ENCODE results near the gene TFAP2A. TPM values are rescaled to one million over a fixed set of nuclear protein-coding genes. Genes with fewer than 3 reads are reported as not detected.
A peak's percentile ranks its signal among the peaks of the same experiment; 100 is the strongest.

TFAP2A gene
- polyA plus RNA-seq, 4 donors = 0.19 to 0.58 TPM; not detected in 2

DNA sequence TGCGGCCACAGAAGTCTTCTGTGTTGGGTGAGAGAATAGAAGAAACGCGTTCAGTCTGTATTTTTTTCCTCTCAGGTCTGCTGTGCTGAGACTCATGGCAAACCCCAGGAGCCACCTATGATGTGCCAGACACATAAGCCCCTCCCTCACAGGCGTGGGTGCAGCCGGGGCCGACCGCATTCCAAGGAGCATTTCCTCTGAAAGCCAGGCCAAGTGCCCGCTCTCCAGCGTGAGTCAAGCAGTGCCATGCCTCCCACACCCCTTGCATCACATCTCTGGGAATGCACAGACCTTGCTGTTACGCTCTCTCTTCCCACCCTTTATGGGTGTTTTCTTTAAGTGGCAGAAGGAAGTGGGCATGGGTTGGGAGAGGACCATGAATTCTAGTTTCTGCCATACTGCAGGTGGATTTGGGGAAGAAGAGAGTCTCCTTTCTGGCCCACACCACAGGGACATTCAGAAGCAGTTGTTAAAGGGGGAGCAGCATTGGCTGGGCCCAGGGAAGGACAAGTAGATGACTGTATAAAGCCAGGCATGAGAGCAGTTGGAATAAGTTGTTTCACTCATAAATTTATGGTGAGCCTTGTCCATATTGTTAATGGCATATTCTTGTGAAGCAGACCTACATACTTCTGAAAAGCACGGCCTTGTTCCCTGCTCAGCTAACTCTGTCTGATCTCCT is 37.1 kb upstream of the TFAP2A start:
- Histone ChIP-seq H3K9me3 (ENCODE audit: control insufficient read depth in 2 of 2, insufficient read depth in 1 of 2, low read depth in 1 of 2, low read length in 1 of 2) (no peaks in the 10 kb centered on the region), H3K36me3 (ENCODE audit: control insufficient read depth in 3 of 3, insufficient read depth in 2 of 3, low read depth in 1 of 3, low read length in 3 of 3) (no peaks in the 10 kb centered on the region), H3K27me3 (ENCODE audit: control insufficient read depth in 3 of 3, insufficient read depth in 3 of 3, low read length in 3 of 3) (peaks cover 0 to 8% (median 0%) of the 10 kb centered on the region in 3 donors), H3K4me3 (ENCODE audit: low read depth in 1 of 3, low read length in 3 of 3) (no peak overlapping the region), H3K27ac (ENCODE audit: low read depth in 1 of 3, low read length in 2 of 3) (no peak overlapping the region), H3K4me1 (ENCODE audit: control insufficient read depth in 3 of 3, insufficient read depth in 2 of 3, low read depth in 1 of 3, low read length in 2 of 3) (no peaks in the 10 kb centered on the region)
- FAIRE-seq (no peak), DNase-seq (no peak)
- 33 to 57% (median 35%) methylated on average over 11 of the region's 11 CpGs for WGBS, 3 donors

DNA sequence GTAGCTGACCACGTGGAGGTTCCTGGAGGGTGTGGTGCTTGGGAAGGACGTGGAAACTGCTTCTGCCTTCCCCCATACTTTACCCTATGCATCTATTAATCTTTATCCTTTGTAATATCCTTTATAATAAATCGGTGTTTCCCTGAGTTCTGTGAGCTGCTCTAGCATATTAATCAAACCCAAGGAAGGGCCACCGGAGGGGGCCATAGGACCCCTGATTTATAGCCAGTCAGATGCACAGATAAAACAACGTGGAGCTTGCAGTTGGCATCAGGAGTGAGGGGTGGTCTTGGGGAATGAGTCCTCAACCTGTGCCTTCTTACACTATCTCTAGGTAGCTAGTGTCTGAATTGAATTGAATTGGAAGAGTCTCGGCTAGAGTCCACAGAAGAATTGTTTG is 36.5 kb upstream of the TFAP2A start:
- DNase-seq (no peak), FAIRE-seq (no peak)
- 42 to 53% (median 45%) methylated on average over 6 of the region's 6 CpGs for WGBS, 3 donors
- no peaks in the 10 kb centered on the region for H3K4me1 ChIP-seq (ENCODE audit: control insufficient read depth in 3 of 3, insufficient read depth in 2 of 3, low read depth in 1 of 3, low read length in 2 of 3)
- H3K27ac ChIP-seq (ENCODE audit: low read depth in 1 of 3, low read length in 2 of 3) = no peak overlapping the region
- peaks cover 0 to 8% (median 0%) of the 10 kb centered on the region in 3 donors for H3K27me3 ChIP-seq (ENCODE audit: control insufficient read depth in 3 of 3, insufficient read depth in 3 of 3, low read length in 3 of 3)
- no peak overlapping the region for H3K4me3 ChIP-seq (ENCODE audit: low read depth in 1 of 3, low read length in 3 of 3)
- H3K36me3 ChIP-seq (ENCODE audit: control insufficient read depth in 3 of 3, insufficient read depth in 2 of 3, low read depth in 1 of 3, low read length in 3 of 3) = no peaks in the 10 kb centered on the region
- H3K9me3 ChIP-seq (ENCODE audit: control insufficient read depth in 2 of 2, insufficient read depth in 1 of 2, low read depth in 1 of 2, low read length in 1 of 2) = no peaks in the 10 kb centered on the region

GRCh38 chr6:10449751-10450150 is 34.9 kb upstream of the TFAP2A start:
- H3K27ac ChIP-seq (ENCODE audit: low read depth in 1 of 3, low read length in 2 of 3) = no peak overlapping the region
- no peak for FAIRE-seq

GRCh38 chr6:10448096-10448495 is 33.2 kb upstream of the TFAP2A start:
- Histone ChIP-seq H3K4me1 (ENCODE audit: control insufficient read depth in 3 of 3, insufficient read depth in 2 of 3, low read depth in 1 of 3, low read length in 2 of 3) (no peaks in the 10 kb centered on the region), H3K36me3 (ENCODE audit: control insufficient read depth in 3 of 3, insufficient read depth in 2 of 3, low read depth in 1 of 3, low read length in 3 of 3) (no peaks in the 10 kb centered on the region), H3K9me3 (ENCODE audit: control insufficient read depth in 2 of 2, insufficient read depth in 1 of 2, low read depth in 1 of 2, low read length in 1 of 2) (no peaks in the 10 kb centered on the region), H3K27ac (ENCODE audit: low read depth in 1 of 3, low read length in 2 of 3) (no peak overlapping the region), H3K27me3 (ENCODE audit: control insufficient read depth in 3 of 3, insufficient read depth in 3 of 3, low read length in 3 of 3) (peaks cover 0 to 8% (median 0%) of the 10 kb centered on the region in 3 donors), H3K4me3 (ENCODE audit: low read depth in 1 of 3, low read length in 3 of 3) (no peak overlapping the region)
- DNase-seq (no peak), FAIRE-seq (no peak)
- WGBS, 3 donors = 53 to 56% (median 53%) methylated on average over 1 of the region's 1 CpG

More at GRCh38 chr6:10449751-10450150, 34.9 kb upstream of the TFAP2A start:
- no peaks in the 10 kb centered on the region for H3K9me3 ChIP-seq (ENCODE audit: control insufficient read depth in 2 of 2, insufficient read depth in 1 of 2, low read depth in 1 of 2, low read length in 1 of 2)
- H3K36me3 ChIP-seq (ENCODE audit: control insufficient read depth in 3 of 3, insufficient read depth in 2 of 3, low read depth in 1 of 3, low read length in 3 of 3) = no peaks in the 10 kb centered on the region
- H3K4me1 ChIP-seq (ENCODE audit: control insufficient read depth in 3 of 3, insufficient read depth in 2 of 3, low read depth in 1 of 3, low read length in 2 of 3) = no peaks in the 10 kb centered on the region
- H3K27me3 ChIP-seq (ENCODE audit: control insufficient read depth in 3 of 3, insufficient read depth in 3 of 3, low read length in 3 of 3) = peaks cover 0 to 8% (median 0%) of the 10 kb centered on the region in 3 donors
- 55 to 66% (median 63%) methylated on average over 5 of the region's 5 CpGs for WGBS, 3 donors
- DNase-seq = no peak
- no peak overlapping the region for H3K4me3 ChIP-seq (ENCODE audit: low read depth in 1 of 3, low read length in 3 of 3)

DNA sequence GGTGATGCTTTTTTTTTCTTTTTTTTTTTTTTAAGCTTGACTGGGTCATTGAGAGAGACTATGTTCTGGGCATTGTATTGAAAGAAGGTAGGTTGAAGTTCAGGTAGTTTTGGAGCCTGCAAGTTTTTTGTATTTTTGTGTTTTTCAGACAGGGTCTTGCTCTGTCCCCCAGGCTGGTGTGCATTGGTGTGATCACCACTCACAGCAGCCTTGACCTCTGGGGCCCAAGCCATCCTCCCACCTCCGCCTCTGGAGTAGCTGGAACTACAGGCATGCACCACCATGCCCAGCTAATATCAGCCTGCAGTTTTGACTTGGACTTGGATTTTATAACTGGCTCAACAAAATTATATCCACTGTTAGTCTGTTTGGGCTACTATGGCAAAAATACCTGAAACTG is 31.7 kb upstream of the TFAP2A start:
- DNase-seq = no peak
- Histone ChIP-seq H3K9me3 (ENCODE audit: control insufficient read depth in 2 of 2, insufficient read depth in 1 of 2, low read depth in 1 of 2, low read length in 1 of 2) (no peaks in the 10 kb centered on the region), H3K4me3 (ENCODE audit: low read depth in 1 of 3, low read length in 3 of 3) (no peak overlapping the region), H3K27me3 (ENCODE audit: control insufficient read depth in 3 of 3, insufficient read depth in 3 of 3, low read length in 3 of 3) (peaks cover 0 to 5% (median 1%) of the 10 kb centered on the region in 3 donors), H3K4me1 (ENCODE audit: control insufficient read depth in 3 of 3, insufficient read depth in 2 of 3, low read depth in 1 of 3, low read length in 2 of 3) (peaks cover 0 to 3% (median 0%) of the 10 kb centered on the region in 3 donors), H3K27ac (ENCODE audit: low read depth in 1 of 3, low read length in 2 of 3) (no peak overlapping the region), H3K36me3 (ENCODE audit: control insufficient read depth in 3 of 3, insufficient read depth in 2 of 3, low read depth in 1 of 3, low read length in 3 of 3) (no peaks in the 10 kb centered on the region)
- 80 to 90% (median 85%) methylated on average over 1 of the region's 1 CpG for WGBS, 3 donors
- no peak for FAIRE-seq

- WGBS, 3 donors = 71 to 85% (median 79%) methylated on average over 3 of the region's 3 CpGs
- Histone ChIP-seq H3K27me3 (ENCODE audit: control insufficient read depth in 3 of 3, insufficient read depth in 3 of 3, low read length in 3 of 3) (peaks cover 0 to 6% (median 0%) of the 10 kb centered on the region in 3 donors), H3K9me3 (ENCODE audit: control insufficient read depth in 2 of 2, insufficient read depth in 1 of 2, low read depth in 1 of 2, low read length in 1 of 2) (peaks cover 0 to 3% of the 10 kb centered on the region in 2 donors), H3K4me1 (ENCODE audit: control insufficient read depth in 3 of 3, insufficient read depth in 2 of 3, low read depth in 1 of 3, low read length in 2 of 3) (peaks cover 0 to 5% (median 0%) of the 10 kb centered on the region in 3 donors), H3K27ac (ENCODE audit: low read depth in 1 of 3, low read length in 2 of 3) (peak overlapping the region in 1 of 3 donors; percentile 82), H3K36me3 (ENCODE audit: control insufficient read depth in 3 of 3, insufficient read depth in 2 of 3, low read depth in 1 of 3, low read length in 3 of 3) (no peaks in the 10 kb centered on the region), H3K4me3 (ENCODE audit: low read depth in 1 of 3, low read length in 3 of 3) (no peak overlapping the region)
- FAIRE-seq (no peak), DNase-seq (no peak)
Observed at GRCh38 chr6:10441655-10442009, 26.8 kb upstream of the TFAP2A start.

DNA sequence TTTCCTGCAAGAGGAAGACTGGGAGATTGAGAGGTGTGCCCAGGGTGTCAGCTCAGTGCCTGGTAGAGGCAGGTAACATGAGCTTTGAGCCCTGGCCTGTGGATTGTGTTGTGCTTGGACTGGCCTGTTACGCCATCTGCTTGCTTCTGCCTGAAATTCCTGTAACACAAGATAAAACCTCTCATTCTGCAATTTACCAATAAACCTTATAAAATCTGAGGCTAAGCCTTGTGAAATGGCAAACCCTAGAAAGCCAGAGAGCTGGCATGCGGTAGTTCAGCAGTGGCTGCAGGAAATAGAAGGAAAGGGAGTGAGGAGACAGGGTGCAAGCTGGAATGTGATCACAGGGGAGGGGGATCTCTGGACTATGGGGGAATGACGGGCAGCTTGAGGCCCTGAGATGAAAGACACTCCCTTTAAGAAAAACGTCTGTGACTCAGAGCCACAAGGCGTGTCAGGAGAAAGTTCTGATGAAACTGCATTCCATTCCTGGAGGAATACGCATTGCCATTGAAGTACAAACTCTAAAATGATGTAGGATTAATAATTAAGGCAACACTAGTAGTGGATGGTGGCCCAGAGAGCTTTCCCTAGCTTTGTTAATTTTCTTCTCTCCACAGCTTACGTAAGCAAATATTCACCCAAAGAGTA is 26.3 kb upstream of the TFAP2A start:
- peaks cover 0 to 3% of the 10 kb centered on the region in 2 donors for H3K9me3 ChIP-seq (ENCODE audit: control insufficient read depth in 2 of 2, insufficient read depth in 1 of 2, low read depth in 1 of 2, low read length in 1 of 2)
- H3K27me3 ChIP-seq (ENCODE audit: control insufficient read depth in 3 of 3, insufficient read depth in 3 of 3, low read length in 3 of 3) = peaks cover 0 to 6% (median 0%) of the 10 kb centered on the region in 3 donors
- peak in 1 of 2 donors; percentile 89 for DNase-seq
- H3K4me1 ChIP-seq (ENCODE audit: control insufficient read depth in 3 of 3, insufficient read depth in 2 of 3, low read depth in 1 of 3, low read length in 2 of 3) = peaks cover 0 to 5% (median 0%) of the 10 kb centered on the region in 3 donors
- H3K36me3 ChIP-seq (ENCODE audit: control insufficient read depth in 3 of 3, insufficient read depth in 2 of 3, low read depth in 1 of 3, low read length in 3 of 3) = no peaks in the 10 kb centered on the region
- no peak overlapping the region for H3K4me3 ChIP-seq (ENCODE audit: low read depth in 1 of 3, low read length in 3 of 3)
- H3K27ac ChIP-seq (ENCODE audit: low read depth in 1 of 3, low read length in 2 of 3) = peak overlapping the region in 1 of 3 donors; percentile 82
- FAIRE-seq = no peak
- WGBS, 3 donors = 33 to 56% (median 44%) methylated on average over 7 of the region's 7 CpGs

- no peaks in the 10 kb centered on the region for H3K36me3 ChIP-seq (ENCODE audit: control insufficient read depth in 3 of 3, insufficient read depth in 2 of 3, low read depth in 1 of 3, low read length in 3 of 3)
- WGBS, 3 donors = 76 to 84% (median 80%) methylated on average over 3 of the region's 3 CpGs
- peaks cover 0 to 3% of the 10 kb centered on the region in 2 donors for H3K9me3 ChIP-seq (ENCODE audit: control insufficient read depth in 2 of 2, insufficient read depth in 1 of 2, low read depth in 1 of 2, low read length in 1 of 2)
- H3K4me1 ChIP-seq (ENCODE audit: control insufficient read depth in 3 of 3, insufficient read depth in 2 of 3, low read depth in 1 of 3, low read length in 2 of 3) = peaks cover 0 to 5% (median 0%) of the 10 kb centered on the region in 3 donors
- peaks cover 0 to 7% (median 0%) of the 10 kb centered on the region in 3 donors for H3K27me3 ChIP-seq (ENCODE audit: control insufficient read depth in 3 of 3, insufficient read depth in 3 of 3, low read length in 3 of 3)
- no peak overlapping the region for H3K4me3 ChIP-seq (ENCODE audit: low read depth in 1 of 3, low read length in 3 of 3)
- no peak overlapping the region for H3K27ac ChIP-seq (ENCODE audit: low read depth in 1 of 3, low read length in 2 of 3)
- FAIRE-seq (no peak), DNase-seq (no peak)
Observed at GRCh38 chr6:10437891-10438290, 23.0 kb upstream of the TFAP2A start.
